ENCODE results near the gene ZKSCAN1. TPM values are rescaled to one million over a fixed set of nuclear protein-coding genes. Genes with fewer than 3 reads are reported as not detected.
A peak's percentile ranks its signal among the peaks of the same experiment; 100 is the strongest.

The ZKSCAN1 gene
- total RNA-seq, 1 experiment from 2014 or later, result 13.6 TPM

- CTCF ChIA-PET, result interaction anchor here (0.6 to 1.3 kb wide), 3 partner anchors 59 to 637 kb away, joined by 5 to 11 read pairs (median 9); no protein-coding TSS in a partner anchor
- BruUV-seq (replicated peaks), result no TSS peak
These were observed 37.8 kb downstream of the ZKSCAN1 start for GRCh38 chr7:100053215-100053614.

DNA sequence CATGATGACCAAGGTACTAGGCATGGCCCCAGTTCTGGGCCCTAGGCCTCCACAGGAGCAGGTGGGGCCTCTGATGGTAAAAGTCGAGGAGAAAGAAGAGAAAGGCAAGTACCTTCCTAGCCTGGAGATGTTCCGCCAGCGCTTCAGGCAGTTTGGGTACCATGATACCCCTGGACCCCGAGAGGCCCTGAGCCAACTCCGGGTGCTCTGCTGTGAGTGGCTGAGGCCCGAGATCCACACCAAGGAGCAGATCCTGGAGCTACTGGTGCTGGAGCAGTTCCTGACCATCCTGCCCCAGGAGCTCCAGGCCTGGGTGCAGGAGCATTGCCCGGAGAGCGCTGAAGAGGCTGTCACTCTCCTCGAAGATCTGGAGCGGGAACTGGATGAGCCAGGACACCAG lies 41.6 kb downstream of the ZKSCAN1 start:
- TF ChIP-seq EZH2 (IDR thresholded peaks at IDR 0.05; ENCODE audit: low read length, unreplicated experiment), result no peak
- TF ChIP-seq CTCF (conservative IDR thresholded peaks at IDR 0.05; ENCODE audit: low read depth, low read length), result no peak
- TF ChIP-seq EZH2phosphoT487 (IDR thresholded peaks at IDR 0.05; ENCODE audit: borderline replicate concordance, low read length), result no peak
- Histone ChIP-seq H3K36me3 (ENCODE audit: low read depth, low read length) (no peaks in the 10 kb centered on the region), H4K20me1 (ENCODE audit: low read length) (no peaks in the 10 kb centered on the region), H3K79me2 (ENCODE audit: low read length) (no peaks in the 10 kb centered on the region), H3K27me3 (ENCODE audit: low read length) (no peaks in the 10 kb centered on the region), H3K9me3 (ENCODE audit: low read length) (no peaks in the 10 kb centered on the region), H3K9me2 (replicated peaks; ENCODE audit: low read length) (no peaks in the 10 kb centered on the region), H3K27ac (ENCODE audit: low read length) (no peak overlapping the region), H3K4me1 (ENCODE audit: insufficient read depth, low read length) (no peaks in the 10 kb centered on the region), H3K4me2 (ENCODE audit: low read length) (no peak overlapping the region), H3F3A (ENCODE audit: low read length, unreplicated experiment) (no peaks in the 10 kb centered on the region), H2AFZ (ENCODE audit: low read length) (no peak overlapping the region), H3K4me3 (ENCODE audit: low read length) (no peak overlapping the region), H3K9ac (ENCODE audit: low read length) (no peak overlapping the region)
- ChIA-PET POLR2A (ENCODE audit: unreplicated experiment) (interaction anchor here (0.5 kb wide), 1 partner anchor 101 kb away, joined by 21 read pairs; no protein-coding TSS in a partner anchor), CTCF (no interaction called here)
- no peak for DNase-seq
- no peak for ATAC-seq
- BruUV-seq (replicated peaks), result TSS peak; percentile 6
- intact Hi-C loops (cut with micrococcal nuclease), result no loop called here

More at GRCh38 chr7:100053215-100053614, 37.8 kb downstream of the ZKSCAN1 start:
- Histone ChIP-seq H3K4me3 (ENCODE audit: low read length) (no peak overlapping the region), H3K4me1 (ENCODE audit: insufficient read depth, low read length) (peaks cover 13% of the 10 kb centered on the region), H3K27me3 (ENCODE audit: low read length) (no peaks in the 10 kb centered on the region), H4K20me1 (ENCODE audit: low read length) (no peaks in the 10 kb centered on the region), H3K79me2 (ENCODE audit: low read length) (peaks cover 4% of the 10 kb centered on the region; the same call in 1 of the 2 replicates), H2AFZ (ENCODE audit: low read length) (no peak overlapping the region), H3F3A (ENCODE audit: low read length, unreplicated experiment) (no peaks in the 10 kb centered on the region), H3K4me2 (ENCODE audit: low read length) (no peak overlapping the region), H3K9ac (ENCODE audit: low read length) (no peak overlapping the region), H3K27ac (ENCODE audit: low read length) (no peak overlapping the region), H3K36me3 (ENCODE audit: low read depth, low read length) (no peaks in the 10 kb centered on the region), H3K9me2 (replicated peaks; ENCODE audit: low read length) (no peaks in the 10 kb centered on the region), H3K9me3 (ENCODE audit: low read length) (no peaks in the 10 kb centered on the region)
- TF ChIP-seq EZH2 (IDR thresholded peaks at IDR 0.05; ENCODE audit: low read length, unreplicated experiment), result no peak
- TF ChIP-seq CTCF (conservative IDR thresholded peaks at IDR 0.05; ENCODE audit: low read depth, low read length), result peak; percentile 64
- TF ChIP-seq EZH2phosphoT487 (IDR thresholded peaks at IDR 0.05; ENCODE audit: borderline replicate concordance, low read length), result no peak
- DNase-seq (peak; percentile 85), ATAC-seq (peak; percentile 74)
- intact Hi-C loops (cut with micrococcal nuclease), result loop anchor here (1.0 kb wide), 2 partner anchors 59 to 140 kb away; no protein-coding TSS in a partner anchor
- POLR2A ChIA-PET (ENCODE audit: unreplicated experiment), result no interaction called here

DNA sequence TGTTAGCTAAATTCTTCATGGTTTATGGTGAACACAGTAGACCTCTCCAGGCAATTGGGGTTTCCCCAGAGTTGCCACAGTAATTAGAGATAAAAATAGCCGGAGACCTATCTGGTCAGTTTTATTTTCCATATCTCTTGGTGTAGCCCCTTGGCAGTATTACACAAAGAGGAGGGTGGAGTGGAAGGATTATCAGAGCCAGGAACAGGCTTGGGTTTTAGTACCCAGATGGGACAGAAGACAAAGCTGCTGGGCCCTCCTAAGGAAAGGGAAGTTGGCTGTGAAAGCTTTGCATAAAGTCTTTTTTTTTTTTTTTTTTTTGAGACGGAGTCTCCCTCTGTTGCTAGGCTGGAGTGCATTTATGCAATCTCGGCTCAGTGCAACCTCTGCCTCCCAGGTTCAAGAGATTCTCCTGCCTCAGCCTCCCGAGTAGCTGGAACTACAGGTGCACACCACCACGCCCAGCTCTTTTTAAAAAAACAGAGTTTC lies 43.9 kb downstream of the ZKSCAN1 start:
- DNase-seq (no peak), ATAC-seq (no peak)
- no peak overlapping the region for H2AFZ ChIP-seq (ENCODE audit: low read length)
- H3K27ac ChIP-seq (ENCODE audit: low read length), result no peak overlapping the region
- no peaks in the 10 kb centered on the region for H3K9me2 ChIP-seq (replicated peaks; ENCODE audit: low read length)
- H3K4me3 ChIP-seq (ENCODE audit: low read length), result no peak overlapping the region
- BruUV-seq (replicated peaks), result no TSS peak
- H4K20me1 ChIP-seq (ENCODE audit: low read length), result no peaks in the 10 kb centered on the region
- ChIA-PET CTCF (no interaction called here), POLR2A (ENCODE audit: unreplicated experiment) (no interaction called here)
- no peaks in the 10 kb centered on the region for H3K36me3 ChIP-seq (ENCODE audit: low read depth, low read length)
- no peak overlapping the region for H3K9ac ChIP-seq (ENCODE audit: low read length)
- no peaks in the 10 kb centered on the region for H3F3A ChIP-seq (ENCODE audit: low read length, unreplicated experiment)
- intact Hi-C loops (cut with micrococcal nuclease), result no loop called here
- no peak for TF ChIP-seq EZH2 (IDR thresholded peaks at IDR 0.05; ENCODE audit: low read length, unreplicated experiment)
- TF ChIP-seq CTCF (conservative IDR thresholded peaks at IDR 0.05; ENCODE audit: low read depth, low read length), result no peak
- no peak for TF ChIP-seq EZH2phosphoT487 (IDR thresholded peaks at IDR 0.05; ENCODE audit: borderline replicate concordance, low read length)
- no peaks in the 10 kb centered on the region for H3K79me2 ChIP-seq (ENCODE audit: low read length)
- no peaks in the 10 kb centered on the region for H3K9me3 ChIP-seq (ENCODE audit: low read length)
- H3K4me2 ChIP-seq (ENCODE audit: low read length), result no peak overlapping the region
- H3K4me1 ChIP-seq (ENCODE audit: insufficient read depth, low read length), result no peaks in the 10 kb centered on the region
- no peaks in the 10 kb centered on the region for H3K27me3 ChIP-seq (ENCODE audit: low read length)

Data from PC-3 (cell line).